K562 (cell line): Measurements from ENCODE around the gene TBC1D2B. TPM values are rescaled to one million over a fixed set of nuclear protein-coding genes. Genes with fewer than 3 reads are reported as not detected.

Experiments used
- ATAC-seq: fragments of 200-7000 bp; cut with Tn5 transposase; 3 replicates; pipeline ENCODE4 v1.9.1; 2020; ENCODE audit warnings: moderate library complexity
- BruUV-seq: library from RNA; stranded (reverse); fragments of 400-500 nt; replicated peaks from 2 replicates; lab custom pipeline; 2021; lab: Mats Ljungman, UMichigan
- CTCF ChIA-PET: fragments of 300-600 bp; formaldehyde crosslinking; extraction: SDS; loops from one replicate; lab custom pipeline; 2021; ENCODE audit warnings: low intra/inter-chr PET ratio; lab: Yijun Ruan, JAX
- POLR2A ChIA-PET: fragments of 300-600, 350-650 bp; sonication (Branson Sonifier 250); formaldehyde crosslinking; extraction: SDS; loops from one replicate; lab custom pipeline; 2021; ENCODE audit warnings: antibody characterized with exemption, inconsistent platforms; lab: Yijun Ruan, JAX
- DNase-seq, 4 experiments: peaks; one replicate each; pipeline versions ENCODE4 v3.0.0 to v3.0.0-alpha.2; 2011 to 2018; ENCODE audit warnings: low spot score in 3 of 4, mixed read lengths in 3 of 4; ENCODE audit errors: extremely low read depth in 1 of 4
- FAIRE-seq: peaks from 2 replicates; lab custom pipeline; 2011; peaks lifted over from hg19 to GRCh38; lab: Jason Lieb, UNC
- H2AFZ ChIP-seq: 2 replicates; pipeline ENCODE4 v1.6.0; 2011; ENCODE audit warnings: low read depth, low read length, control low read depth, inconsistent platforms
- H3K27ac ChIP-seq: fragments of 200-600 bp; 3 replicates; pipeline ENCODE4 v1.8.0; 2011; ENCODE audit warnings: low read depth, mild to moderate bottlenecking, control low read depth, inconsistent platforms, low read length, moderate library complexity, mixed read lengths; ENCODE audit errors: extremely low read depth
- H3K27me3 ChIP-seq, 2 experiments: fragments of 300-600 bp in 1 of 2; 2 replicates in 1 of 2; 3 replicates in 1 of 2; pipeline versions ENCODE4 v1.6.0 to v1.8.0; 2011; ENCODE audit warnings: inconsistent platforms in 2 of 2, low read length in 2 of 2, mild to moderate bottlenecking in 1 of 2, mixed read lengths in 1 of 2, moderate library complexity in 1 of 2; ENCODE audit not compliant: control insufficient read depth in 2 of 2, insufficient read depth in 2 of 2
- H3K36me3 ChIP-seq: fragments of 300-600 bp; 3 replicates; pipeline ENCODE4 v1.8.0; 2011; ENCODE audit warnings: mild to moderate bottlenecking, low read length, inconsistent platforms; ENCODE audit not compliant: control insufficient read depth, insufficient read depth
- H3K4me1 ChIP-seq, 2 experiments: fragments of 200-600 bp in 1 of 2; replicated peaks in 1 of 2; 2 replicates in 1 of 2; 3 replicates in 1 of 2; pipeline versions ENCODE4 v1.5.1 to v1.8.0; 2011; ENCODE audit warnings: inconsistent platforms in 2 of 2, low read length in 2 of 2, mild to moderate bottlenecking in 1 of 2, mixed read lengths in 1 of 2, moderate library complexity in 1 of 2; ENCODE audit not compliant: control insufficient read depth in 2 of 2, insufficient read depth in 2 of 2
- H3K4me2 ChIP-seq: 2 replicates; pipeline ENCODE4 v1.6.1; 2011; ENCODE audit warnings: low read length, control low read depth, inconsistent platforms, mixed read lengths; ENCODE audit not compliant: insufficient read depth
- H3K4me3 ChIP-seq: fragments of 200-600 bp; sonication (generic), shearing (Covaris generic); 2 replicates; pipeline ENCODE4 v1.5.1; 2016; ENCODE audit warnings: control low read depth, inconsistent platforms
- H3K79me2 ChIP-seq: fragments of 200-600 bp; 3 replicates; pipeline ENCODE4 v1.8.0; 2011; ENCODE audit warnings: low read length, inconsistent platforms; ENCODE audit not compliant: control insufficient read depth, insufficient read depth
- H3K9ac ChIP-seq, 2 experiments: 2 replicates each; pipeline versions ENCODE4 v1.6.0 to v1.6.1; 2011; ENCODE audit warnings: low read depth in 2 of 2, low read length in 2 of 2, control low read depth in 1 of 2, inconsistent platforms in 1 of 2, mild to moderate bottlenecking in 1 of 2, mixed read lengths in 1 of 2; ENCODE audit not compliant: insufficient read depth in 1 of 2
- H3K9me1 ChIP-seq: one replicate; pipeline ENCODE4 v1.6.0; 2011; ENCODE audit warnings: inconsistent platforms, mild to moderate bottlenecking, low read length, moderate library complexity; ENCODE audit not compliant: control insufficient read depth, insufficient read depth
- H3K9me3 ChIP-seq: replicated peaks from 2 replicates; pipeline ENCODE4 v1.5.1; 2011; ENCODE audit warnings: low read depth, low read length, inconsistent platforms; ENCODE audit not compliant: control insufficient read depth, insufficient read depth
- H4K20me1 ChIP-seq: replicated peaks from 2 replicates; pipeline ENCODE4 v1.6.1; 2011; ENCODE audit warnings: low read length, inconsistent platforms, mixed read lengths; ENCODE audit not compliant: control insufficient read depth, insufficient read depth
- FIP1L1 ChIP-seq: fragments of 200-400 bp; formaldehyde crosslinking; IDR thresholded peaks from 2 replicates; pipeline ENCODE4 v1.6.1; 2018; ENCODE audit warnings: mild to moderate bottlenecking, low read depth, low read length; ENCODE audit not compliant: poor library complexity, severe bottlenecking
- HDGF ChIP-seq: fragments of 450-650 bp; IDR thresholded peaks from 2 replicates; pipeline ENCODE4 v1.6.1; 2016
- MEF2A ChIP-seq: IDR thresholded peaks from 2 replicates; pipeline ENCODE4 v1.6.1; 2011; ENCODE audit warnings: low read depth, mild to moderate bottlenecking, low read length, moderate library complexity; ENCODE audit not compliant: control insufficient read depth
- WGBS: fragments of 100-300 bp; shearing (Covaris generic); methylation state at CpG from one replicate; pipeline ENCODE4 v1.1.6; 2016; ENCODE audit warnings: low coverage, mixed read lengths; ENCODE audit not compliant: insufficient coverage; ENCODE audit errors: missing lambda C conversion rate; 5-methylcytosine and 5-hydroxymethylcytosine counted together
- in situ Hi-C: fragments of 300-500 bp; cut with MboI; formaldehyde crosslinking; loops from 4 replicates; pipeline ENCODE4 v1.15.0; 2018; ENCODE audit warnings: inconsistent platforms, mixed read lengths
- intact Hi-C: fragments of 100-400 bp; cut with micrococcal nuclease; formaldehyde crosslinking; loops from 2 replicates; pipeline ENCODE4 v1.14.2; 2022
- polyA plus RNA-seq, 8 experiments: library from polyadenylated mRNA; depleted of rRNA in 4 of 8; stranded (reverse) in 5 of 8; unstranded in 3 of 8; fragments of >200 nt; fragmentation: Nextera tagmentation in 2 of 8; fragmentation: Illumina TruSeq in 1 of 8; extraction: Ambion mirVana in 2 of 8; extraction: Trizol in 1 of 8; gene quantifications; 2 replicates each; pipeline versions ENCODE4 v1.2.1 to v1.2.3, GENCODE V29; 2011 to 2014; ENCODE audit warnings: inconsistent platforms in 1 of 8, missing spikeins in 1 of 8
- total RNA-seq, 7 experiments: library from RNA; depleted of rRNA in 6 of 7; stranded (reverse); fragments of >200 nt in 6 of 7; fragmentation: Illumina TruSeq in 2 of 7; extraction: Trizol in 2 of 7; gene quantifications; 2 replicates each; pipeline versions ENCODE4 v1.2.1 to v1.2.3, GENCODE V29; 2011 to 2021; ENCODE audit warnings: low replicate concordance in 1 of 7
- TF ChIP-seq, protein P1 (sequence below), 2 experiments: fragments of 450-650 bp in 1 of 2; sonication (generic) in 1 of 2; formaldehyde crosslinking in 1 of 2; IDR thresholded peaks; 2 replicates each; pipeline versions ENCODE4 v1.7.1 to v1.9.0; 2016 to 2022; ENCODE audit warnings: inconsistent platforms in 1 of 2, mild to moderate bottlenecking in 1 of 2, missing genetic modification reagents in 1 of 2

TBC1D2B gene
- total and polyA plus RNA-seq, 9 of the 15 experiments (the other 6 are each of a cell fraction or from before 2014, with no cell fraction given), result 0.15 to 16.3 (median 8.9) TPM

DNA sequence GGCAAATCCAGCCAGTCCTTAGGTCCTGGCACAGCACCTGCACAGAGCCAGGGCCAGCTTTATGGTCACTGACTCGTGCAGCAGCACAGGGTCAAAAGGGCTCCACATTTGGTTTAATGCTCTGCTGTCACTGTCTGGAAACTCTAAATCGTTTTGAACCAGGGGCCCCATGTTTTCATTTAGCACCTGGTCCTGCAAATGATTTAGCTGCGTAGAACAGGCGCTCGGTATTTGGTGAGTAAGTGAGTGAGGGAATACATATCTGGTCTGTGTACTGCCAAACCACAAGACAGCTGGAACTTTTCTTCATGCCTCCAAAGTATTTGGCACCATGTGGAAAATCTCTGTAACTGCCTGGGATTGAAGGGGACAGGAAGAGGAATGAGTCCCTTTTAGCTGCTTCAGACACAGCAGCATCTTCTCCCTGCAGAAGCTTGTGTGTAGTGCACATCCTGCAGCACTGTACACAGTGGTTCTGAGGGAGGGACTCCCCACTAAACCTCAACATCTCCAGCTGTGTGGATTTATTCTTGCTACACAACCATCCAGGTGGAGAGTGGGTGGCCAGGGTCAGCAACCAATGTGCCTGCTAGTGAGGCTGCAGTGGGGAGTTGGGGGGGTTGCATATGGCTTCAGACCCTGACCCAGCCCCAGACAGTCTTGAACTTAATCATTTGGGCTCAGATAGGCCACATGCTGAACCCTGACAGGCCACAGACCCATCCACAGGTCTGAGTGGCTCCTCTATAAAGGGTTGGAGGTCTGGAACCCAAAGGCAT is 15.9 kb upstream of the TBC1D2B start:
- Histone ChIP-seq H3K79me2 (no peaks in the 10 kb centered on the region), H3K27me3 (peaks cover 8 to 48% of the 10 kb centered on the region in 2 experiments), H3K36me3 (no peaks in the 10 kb centered on the region), H3K4me3 (no peak overlapping the region), H3K9me1 (no peaks in the 10 kb centered on the region), H3K4me2 (no peak overlapping the region), H3K9me3 (no peaks in the 10 kb centered on the region), H3K9ac (no peak overlapping the region), H2AFZ (no peak overlapping the region), H3K4me1 (0 out of 5 replicates have a peak, but pooled peaks cover 0 to 3% of the 10 kb centered on the region in 2 experiments), H4K20me1 (peaks cover 7% of the 10 kb centered on the region; the same call in 1 of the 2 replicates)
- BruUV-seq, result no TSS peak
- in situ Hi-C loops, result no loop called here
- WGBS, result 6% methylated on average over 5 of the region's 5 CpGs
- ATAC-seq (no peak), DNase-seq (no peak), FAIRE-seq (no peak)
- TF ChIP-seq FIP1L1, result no peak
- no peak for TF ChIP-seq HDGF
- no peak for TF ChIP-seq MEF2A
- TF ChIP-seq, protein P1, sequence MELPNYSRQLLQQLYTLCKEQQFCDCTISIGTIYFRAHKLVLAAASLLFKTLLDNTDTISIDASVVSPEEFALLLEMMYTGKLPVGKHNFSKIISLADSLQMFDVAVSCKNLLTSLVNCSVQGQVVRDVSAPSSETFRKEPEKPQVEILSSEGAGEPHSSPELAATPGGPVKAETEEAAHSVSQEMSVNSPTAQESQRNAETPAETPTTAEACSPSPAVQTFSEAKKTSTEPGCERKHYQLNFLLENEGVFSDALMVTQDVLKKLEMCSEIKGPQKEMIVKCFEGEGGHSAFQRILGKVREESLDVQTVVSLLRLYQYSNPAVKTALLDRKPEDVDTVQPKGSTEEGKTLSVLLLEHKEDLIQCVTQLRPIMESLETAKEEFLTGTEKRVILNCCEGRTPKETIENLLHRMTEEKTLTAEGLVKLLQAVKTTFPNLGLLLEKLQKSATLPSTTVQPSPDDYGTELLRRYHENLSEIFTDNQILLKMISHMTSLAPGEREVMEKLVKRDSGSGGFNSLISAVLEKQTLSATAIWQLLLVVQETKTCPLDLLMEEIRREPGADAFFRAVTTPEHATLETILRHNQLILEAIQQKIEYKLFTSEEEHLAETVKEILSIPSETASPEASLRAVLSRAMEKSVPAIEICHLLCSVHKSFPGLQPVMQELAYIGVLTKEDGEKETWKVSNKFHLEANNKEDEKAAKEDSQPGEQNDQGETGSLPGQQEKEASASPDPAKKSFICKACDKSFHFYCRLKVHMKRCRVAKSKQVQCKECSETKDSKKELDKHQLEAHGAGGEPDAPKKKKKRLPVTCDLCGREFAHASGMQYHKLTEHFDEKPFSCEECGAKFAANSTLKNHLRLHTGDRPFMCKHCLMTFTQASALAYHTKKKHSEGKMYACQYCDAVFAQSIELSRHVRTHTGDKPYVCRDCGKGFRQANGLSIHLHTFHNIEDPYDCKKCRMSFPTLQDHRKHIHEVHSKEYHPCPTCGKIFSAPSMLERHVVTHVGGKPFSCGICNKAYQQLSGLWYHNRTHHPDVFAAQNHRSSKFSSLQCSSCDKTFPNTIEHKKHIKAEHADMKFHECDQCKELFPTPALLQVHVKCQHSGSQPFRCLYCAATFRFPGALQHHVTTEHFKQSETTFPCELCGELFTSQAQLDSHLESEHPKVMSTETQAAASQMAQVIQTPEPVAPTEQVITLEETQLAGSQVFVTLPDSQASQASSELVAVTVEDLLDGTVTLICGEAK (IDR thresholded peaks at IDR 0.05), result no peak
- TF ChIP-seq, protein P1 (CRISPR knock-in tag; IDR thresholded peaks at IDR 0.05), result no peak
- TF ChIP-seq, all 486 proteins: peak for 0
- ChIA-PET POLR2A (interaction anchor here (0.5 to 1.4 kb wide), 3 partner anchors 10 to 382 kb away, joined by 3 to 4 read pairs (median 3); no protein-coding TSS in a partner anchor), CTCF (no interaction called here)
- intact Hi-C loops, result no loop called here
- H3K27ac ChIP-seq, result no peak overlapping the region
